K562 (cell line): ENCODE data around the gene SCN4A. TPM values are rescaled to one million over a fixed set of nuclear protein-coding genes. Genes with fewer than 3 reads are reported as not detected.
A peak's percentile ranks its signal among the peaks of the same experiment; 100 is the strongest.
"Not testable (repeated sequence)": the region's sequence is repeated elsewhere in the genome, so short reads cannot be mapped to it uniquely, and the experiment has no call there.

Experiments used
- ATAC-seq: fragments of 200-7000 bp; cut with Tn5 transposase; 3 replicates; pipeline ENCODE4 v1.9.1; 2020; ENCODE audit warnings: moderate library complexity
- BruUV-seq: library from RNA; stranded (reverse); fragments of 400-500 nt; replicated peaks from 2 replicates; lab custom pipeline; 2021; lab: Mats Ljungman, UMichigan
- CTCF ChIA-PET: fragments of 300-600 bp; formaldehyde crosslinking; extraction: SDS; loops from one replicate; lab custom pipeline; 2021; ENCODE audit warnings: low intra/inter-chr PET ratio; lab: Yijun Ruan, JAX
- POLR2A ChIA-PET: fragments of 300-600, 350-650 bp; sonication (Branson Sonifier 250); formaldehyde crosslinking; extraction: SDS; loops from one replicate; lab custom pipeline; 2021; ENCODE audit warnings: antibody characterized with exemption, inconsistent platforms; lab: Yijun Ruan, JAX
- DNase-seq, 4 experiments: peaks; one replicate each; pipeline versions ENCODE4 v3.0.0 to v3.0.0-alpha.2; 2011 to 2018; ENCODE audit warnings: low spot score in 3 of 4, mixed read lengths in 3 of 4; ENCODE audit errors: extremely low read depth in 1 of 4
- FAIRE-seq: peaks from 2 replicates; lab custom pipeline; 2011; peaks lifted over from hg19 to GRCh38; lab: Jason Lieb, UNC
- H2AFZ ChIP-seq: 2 replicates; pipeline ENCODE4 v1.6.0; 2011; ENCODE audit warnings: low read depth, low read length, control low read depth, inconsistent platforms
- H3K27ac ChIP-seq: fragments of 200-600 bp; 3 replicates; pipeline ENCODE4 v1.8.0; 2011; ENCODE audit warnings: low read depth, mild to moderate bottlenecking, control low read depth, inconsistent platforms, low read length, moderate library complexity, mixed read lengths; ENCODE audit errors: extremely low read depth
- H3K27me3 ChIP-seq, 2 experiments: fragments of 300-600 bp in 1 of 2; 2 replicates in 1 of 2; 3 replicates in 1 of 2; pipeline versions ENCODE4 v1.6.0 to v1.8.0; 2011; ENCODE audit warnings: inconsistent platforms in 2 of 2, low read length in 2 of 2, mild to moderate bottlenecking in 1 of 2, mixed read lengths in 1 of 2, moderate library complexity in 1 of 2; ENCODE audit not compliant: control insufficient read depth in 2 of 2, insufficient read depth in 2 of 2
- H3K36me3 ChIP-seq: fragments of 300-600 bp; 3 replicates; pipeline ENCODE4 v1.8.0; 2011; ENCODE audit warnings: mild to moderate bottlenecking, low read length, inconsistent platforms; ENCODE audit not compliant: control insufficient read depth, insufficient read depth
- H3K4me1 ChIP-seq, 2 experiments: fragments of 200-600 bp in 1 of 2; replicated peaks in 1 of 2; 2 replicates in 1 of 2; 3 replicates in 1 of 2; pipeline versions ENCODE4 v1.5.1 to v1.8.0; 2011; ENCODE audit warnings: inconsistent platforms in 2 of 2, low read length in 2 of 2, mild to moderate bottlenecking in 1 of 2, mixed read lengths in 1 of 2, moderate library complexity in 1 of 2; ENCODE audit not compliant: control insufficient read depth in 2 of 2, insufficient read depth in 2 of 2
- H3K4me2 ChIP-seq: 2 replicates; pipeline ENCODE4 v1.6.1; 2011; ENCODE audit warnings: low read length, control low read depth, inconsistent platforms, mixed read lengths; ENCODE audit not compliant: insufficient read depth
- H3K4me3 ChIP-seq: fragments of 200-600 bp; sonication (generic), shearing (Covaris generic); 2 replicates; pipeline ENCODE4 v1.5.1; 2016; ENCODE audit warnings: control low read depth, inconsistent platforms
- H3K79me2 ChIP-seq: fragments of 200-600 bp; 3 replicates; pipeline ENCODE4 v1.8.0; 2011; ENCODE audit warnings: low read length, inconsistent platforms; ENCODE audit not compliant: control insufficient read depth, insufficient read depth
- H3K9ac ChIP-seq, 2 experiments: 2 replicates each; pipeline versions ENCODE4 v1.6.0 to v1.6.1; 2011; ENCODE audit warnings: low read depth in 2 of 2, low read length in 2 of 2, control low read depth in 1 of 2, inconsistent platforms in 1 of 2, mild to moderate bottlenecking in 1 of 2, mixed read lengths in 1 of 2; ENCODE audit not compliant: insufficient read depth in 1 of 2
- H3K9me1 ChIP-seq: one replicate; pipeline ENCODE4 v1.6.0; 2011; ENCODE audit warnings: inconsistent platforms, mild to moderate bottlenecking, low read length, moderate library complexity; ENCODE audit not compliant: control insufficient read depth, insufficient read depth
- H3K9me3 ChIP-seq: replicated peaks from 2 replicates; pipeline ENCODE4 v1.5.1; 2011; ENCODE audit warnings: low read depth, low read length, inconsistent platforms; ENCODE audit not compliant: control insufficient read depth, insufficient read depth
- H4K20me1 ChIP-seq: replicated peaks from 2 replicates; pipeline ENCODE4 v1.6.1; 2011; ENCODE audit warnings: low read length, inconsistent platforms, mixed read lengths; ENCODE audit not compliant: control insufficient read depth, insufficient read depth
- RAD21 ChIP-seq, 2 experiments: fragments of 250-450 bp in 1 of 2; fragments of 450-650 bp in 1 of 2; sonication (Bioruptor Pico) in 1 of 2; formaldehyde crosslinking in 1 of 2; IDR thresholded peaks in 1 of 2; conservative IDR thresholded peaks in 1 of 2; 2 replicates each; pipeline versions ENCODE4 v1.4.0 to v1.8.0; 2020 to 2022; ENCODE audit warnings: mild to moderate bottlenecking in 2 of 2, moderate library complexity in 1 of 2
- WGBS: fragments of 100-300 bp; shearing (Covaris generic); methylation state at CpG from one replicate; pipeline ENCODE4 v1.1.6; 2016; ENCODE audit warnings: low coverage, mixed read lengths; ENCODE audit not compliant: insufficient coverage; ENCODE audit errors: missing lambda C conversion rate; 5-methylcytosine and 5-hydroxymethylcytosine counted together
- in situ Hi-C: fragments of 300-500 bp; cut with MboI; formaldehyde crosslinking; loops from 4 replicates; pipeline ENCODE4 v1.15.0; 2018; ENCODE audit warnings: inconsistent platforms, mixed read lengths
- intact Hi-C: fragments of 100-400 bp; cut with micrococcal nuclease; formaldehyde crosslinking; loops from 2 replicates; pipeline ENCODE4 v1.14.2; 2022
- polyA plus RNA-seq, 8 experiments: library from polyadenylated mRNA; depleted of rRNA in 4 of 8; stranded (reverse) in 5 of 8; unstranded in 3 of 8; fragments of >200 nt; fragmentation: Nextera tagmentation in 2 of 8; fragmentation: Illumina TruSeq in 1 of 8; extraction: Ambion mirVana in 2 of 8; extraction: Trizol in 1 of 8; gene quantifications; 2 replicates each; pipeline versions ENCODE4 v1.2.1 to v1.2.3, GENCODE V29; 2011 to 2014; ENCODE audit warnings: inconsistent platforms in 1 of 8, missing spikeins in 1 of 8
- total RNA-seq, 7 experiments: library from RNA; depleted of rRNA in 6 of 7; stranded (reverse); fragments of >200 nt in 6 of 7; fragmentation: Illumina TruSeq in 2 of 7; extraction: Trizol in 2 of 7; gene quantifications; 2 replicates each; pipeline versions ENCODE4 v1.2.1 to v1.2.3, GENCODE V29; 2011 to 2021; ENCODE audit warnings: low replicate concordance in 1 of 7
- TF ChIP-seq, protein P1 (sequence below), 3 experiments: IDR thresholded peaks in 2 of 3; conservative IDR thresholded peaks in 1 of 3; 2 replicates each; pipeline ENCODE4 v1.5.1; 2011 to 2012; ENCODE audit warnings: low read length in 3 of 3, mild to moderate bottlenecking in 3 of 3, control low read depth in 2 of 3, improper control_type of control experiment in 1 of 3, inconsistent platforms in 1 of 3, low read depth in 1 of 3, mixed read lengths in 1 of 3, moderate library complexity in 1 of 3; ENCODE audit not compliant: insufficient read depth in 2 of 3

Gene SCN4A
- total and polyA plus RNA-seq, 9 of the 15 experiments (the other 6 are each of a cell fraction or from before 2014, with no cell fraction given) = 0.29 to 2.6 (median 1.4) TPM

DNA sequence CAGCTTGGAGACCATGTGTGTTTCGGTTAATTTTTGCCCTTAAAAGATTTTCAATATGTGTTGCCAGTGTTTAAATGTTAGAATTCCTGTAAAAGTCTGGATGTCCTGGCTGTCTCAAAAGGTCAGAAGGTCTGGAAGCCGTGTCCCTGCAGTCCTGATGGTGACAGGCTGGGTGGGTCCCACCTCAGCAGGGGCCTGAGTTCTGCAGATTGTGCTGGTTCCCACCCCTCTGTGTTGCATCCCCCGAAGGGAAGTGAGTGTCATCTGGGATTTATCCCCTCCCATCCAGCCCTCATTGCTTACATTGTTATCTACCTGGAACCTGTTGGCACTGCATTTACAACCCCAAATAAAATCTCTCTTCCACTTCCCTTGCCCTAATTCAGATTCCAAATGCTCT is 78.7 kb downstream of the SCN4A start:
- DNase-seq, H3K79me2 ChIP-seq, POLR2A ChIA-PET, H3K9me1 ChIP-seq, BruUV-seq, H3K4me1 ChIP-seq, ATAC-seq, H4K20me1 ChIP-seq, in situ Hi-C loops, H3K4me2 ChIP-seq, H3K9ac ChIP-seq, H3K27me3 ChIP-seq, H3K4me3 ChIP-seq, H2AFZ ChIP-seq, H3K36me3 ChIP-seq, H3K9me3 ChIP-seq, FAIRE-seq, H3K27ac ChIP-seq, intact Hi-C loops, CTCF ChIA-PET: not testable (repeated sequence)
- 0% methylated on average over 3 of the region's 3 CpGs for WGBS

DNA sequence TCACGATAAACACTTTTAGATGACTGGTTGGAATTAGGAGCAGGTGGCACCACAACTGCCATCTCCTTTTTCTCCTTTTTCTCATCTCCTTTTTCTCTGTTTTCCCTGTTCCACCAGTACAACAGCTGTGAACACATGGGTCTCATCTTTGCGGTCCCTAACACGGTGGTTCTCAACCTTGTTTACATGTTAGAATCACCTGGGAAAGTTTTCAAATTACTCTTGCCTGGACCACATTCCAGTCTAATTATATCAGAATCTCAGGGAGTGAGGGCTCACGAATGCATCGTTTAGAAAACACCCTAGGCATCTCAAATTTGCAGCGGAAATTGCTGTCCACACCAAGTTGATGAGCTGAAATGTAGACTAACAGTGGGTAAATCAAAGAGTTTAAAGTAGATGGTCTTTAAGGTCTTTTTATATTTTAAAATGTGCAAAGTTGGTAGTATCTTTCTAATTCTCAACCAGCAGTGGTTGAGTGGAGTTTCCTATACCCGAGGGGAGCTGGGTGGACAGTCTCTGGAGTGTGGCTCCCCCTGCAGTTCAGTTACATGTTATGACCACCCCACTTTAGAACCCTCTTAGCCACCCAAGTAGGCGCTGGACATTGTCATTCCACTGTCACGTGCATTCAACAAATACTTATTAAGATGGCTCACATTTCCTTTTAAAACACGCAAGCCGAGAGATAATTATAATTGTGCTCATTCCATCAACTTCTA is 80.2 kb downstream of the SCN4A start:
- FAIRE-seq, BruUV-seq: not testable (repeated sequence)
- POLR2A ChIA-PET = interaction anchor here (0.7 to 1.0 kb wide), 2 partner anchors 11 to 38 kb away, joined by 3 read pairs; partner anchors contain the start of gene GH2

More for the DNA sequence above, 80.2 kb downstream of the SCN4A start:
- H3K4me2 ChIP-seq, H3K4me1 ChIP-seq, H2AFZ ChIP-seq, H3K4me3 ChIP-seq, H3K9me1 ChIP-seq, intact Hi-C loops, in situ Hi-C loops, H3K27ac ChIP-seq, H3K9me3 ChIP-seq, H3K9ac ChIP-seq, H3K79me2 ChIP-seq, H4K20me1 ChIP-seq, H3K27me3 ChIP-seq, H3K36me3 ChIP-seq: not testable (repeated sequence)
- TF ChIP-seq RAD21 (CRISPR knock-in tag; conservative IDR thresholded peaks at IDR 0.05 in 1 of 2, IDR thresholded peaks at IDR 0.05 in 1 of 2) = peak in 1 of 2 experiments; percentile 47; a peak in 2 of 4 replicates
- TF ChIP-seq, protein P1, sequence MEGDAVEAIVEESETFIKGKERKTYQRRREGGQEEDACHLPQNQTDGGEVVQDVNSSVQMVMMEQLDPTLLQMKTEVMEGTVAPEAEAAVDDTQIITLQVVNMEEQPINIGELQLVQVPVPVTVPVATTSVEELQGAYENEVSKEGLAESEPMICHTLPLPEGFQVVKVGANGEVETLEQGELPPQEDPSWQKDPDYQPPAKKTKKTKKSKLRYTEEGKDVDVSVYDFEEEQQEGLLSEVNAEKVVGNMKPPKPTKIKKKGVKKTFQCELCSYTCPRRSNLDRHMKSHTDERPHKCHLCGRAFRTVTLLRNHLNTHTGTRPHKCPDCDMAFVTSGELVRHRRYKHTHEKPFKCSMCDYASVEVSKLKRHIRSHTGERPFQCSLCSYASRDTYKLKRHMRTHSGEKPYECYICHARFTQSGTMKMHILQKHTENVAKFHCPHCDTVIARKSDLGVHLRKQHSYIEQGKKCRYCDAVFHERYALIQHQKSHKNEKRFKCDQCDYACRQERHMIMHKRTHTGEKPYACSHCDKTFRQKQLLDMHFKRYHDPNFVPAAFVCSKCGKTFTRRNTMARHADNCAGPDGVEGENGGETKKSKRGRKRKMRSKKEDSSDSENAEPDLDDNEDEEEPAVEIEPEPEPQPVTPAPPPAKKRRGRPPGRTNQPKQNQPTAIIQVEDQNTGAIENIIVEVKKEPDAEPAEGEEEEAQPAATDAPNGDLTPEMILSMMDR (IDR thresholded peaks at IDR 0.05 in 2 of 3, conservative IDR thresholded peaks at IDR 0.05 in 1 of 3; ENCODE audit: insufficient read depth in 2 of 3, low read depth in 1 of 3, low read length in 3 of 3) = peak; percentile 45 to 51 (median 46); a peak in 5 of 6 replicates
- ATAC-seq = peak; percentile 85
- peak; percentile 23 to 47 (median 38) for DNase-seq
- CTCF ChIA-PET = interaction anchor here (0.6 kb wide), 1 partner anchor 15 kb away, joined by 3 read pairs; no protein-coding TSS in a partner anchor
- 24% methylated on average over 7 of the region's 11 CpGs for WGBS
